AG04449 (cell line): ENCODE results near the gene LEFTY2.
"Not testable (repeated sequence)": the region's sequence is repeated elsewhere in the genome, so short reads cannot be mapped to it uniquely, and the experiment has no call there.

Experiments
- CTCF ChIA-PET: fragments of 350-600 bp; formaldehyde crosslinking; extraction: SDS; loops from one replicate; lab custom pipeline; 2021; ENCODE audit warnings: antibody characterized with exemption; lab: Yijun Ruan, JAX
- POLR2A ChIA-PET: fragments of 400-600, 350-600 bp; formaldehyde crosslinking; extraction: SDS; loops from one replicate; lab custom pipeline; 2020; ENCODE audit warnings: antibody characterized with exemption, inconsistent platforms; lab: Yijun Ruan, JAX
- DNase-seq: peaks from one replicate; pipeline ENCODE4 v3.0.0-alpha.2; 2010; ENCODE audit warnings: low read depth, low spot score
- H3K4me3 ChIP-seq: 2 replicates; pipeline ENCODE4 v1.5.1; 2011; ENCODE audit warnings: low read depth, mild to moderate bottlenecking, control low read depth, low read length
- TF ChIP-seq, protein P1 (sequence below): IDR thresholded peaks from one replicate; pipeline ENCODE4 v1.5.1; 2011; ENCODE audit warnings: mild to moderate bottlenecking, moderate library complexity, low read length, control low read depth, inconsistent platforms; ENCODE audit not compliant: insufficient read depth; ENCODE audit errors: missing control alignments

Gene LEFTY2

GRCh38 chr1:225888898-225889601, 52.0 kb downstream of the LEFTY2 start, which contains the start of gene LEFTY1:
Gene LEFTY1, minus strand, starts transcription at chr1:225889146. Its CDS starts 80 bp downstream, at chr1:225889066.
- POLR2A ChIA-PET = no interaction called here
- DNase-seq = no peak
- TF ChIP-seq, protein P1, sequence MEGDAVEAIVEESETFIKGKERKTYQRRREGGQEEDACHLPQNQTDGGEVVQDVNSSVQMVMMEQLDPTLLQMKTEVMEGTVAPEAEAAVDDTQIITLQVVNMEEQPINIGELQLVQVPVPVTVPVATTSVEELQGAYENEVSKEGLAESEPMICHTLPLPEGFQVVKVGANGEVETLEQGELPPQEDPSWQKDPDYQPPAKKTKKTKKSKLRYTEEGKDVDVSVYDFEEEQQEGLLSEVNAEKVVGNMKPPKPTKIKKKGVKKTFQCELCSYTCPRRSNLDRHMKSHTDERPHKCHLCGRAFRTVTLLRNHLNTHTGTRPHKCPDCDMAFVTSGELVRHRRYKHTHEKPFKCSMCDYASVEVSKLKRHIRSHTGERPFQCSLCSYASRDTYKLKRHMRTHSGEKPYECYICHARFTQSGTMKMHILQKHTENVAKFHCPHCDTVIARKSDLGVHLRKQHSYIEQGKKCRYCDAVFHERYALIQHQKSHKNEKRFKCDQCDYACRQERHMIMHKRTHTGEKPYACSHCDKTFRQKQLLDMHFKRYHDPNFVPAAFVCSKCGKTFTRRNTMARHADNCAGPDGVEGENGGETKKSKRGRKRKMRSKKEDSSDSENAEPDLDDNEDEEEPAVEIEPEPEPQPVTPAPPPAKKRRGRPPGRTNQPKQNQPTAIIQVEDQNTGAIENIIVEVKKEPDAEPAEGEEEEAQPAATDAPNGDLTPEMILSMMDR = no peak
- H3K4me3 ChIP-seq = no peak within 1 kb of the TSS
- CTCF ChIA-PET = interaction anchor here (1.8 kb wide), 1 partner anchor 25 kb away, joined by 4 read pairs; no protein-coding TSS in a partner anchor

DNA sequence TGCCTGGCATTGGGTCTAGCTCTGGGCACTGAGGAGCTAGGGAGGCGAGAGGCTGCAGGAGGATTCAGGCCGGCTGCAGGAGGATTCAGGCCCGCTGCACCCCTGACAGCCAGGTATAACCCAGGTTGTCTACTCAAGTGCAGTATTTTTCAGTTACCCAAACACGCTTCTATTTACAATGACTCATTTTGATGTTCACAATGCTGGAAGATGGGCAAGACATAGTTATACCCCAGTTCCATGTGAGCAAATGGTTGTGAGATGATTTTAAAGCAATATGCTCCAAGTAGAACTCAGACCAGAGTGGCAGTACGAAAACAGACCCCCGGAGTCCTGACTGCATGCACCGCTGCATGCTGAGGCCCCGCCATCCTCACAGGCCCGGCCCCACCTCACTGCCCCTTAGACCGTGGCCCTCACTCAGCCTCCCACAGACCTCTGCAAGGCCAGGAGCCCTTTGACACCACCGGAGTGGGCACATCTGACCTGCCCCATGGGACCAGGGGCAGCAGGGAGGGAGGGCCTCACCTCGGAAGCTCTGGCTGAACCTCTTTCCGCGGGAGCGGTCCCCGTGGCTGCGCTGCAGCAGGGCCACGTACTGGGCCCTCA, 52.6 kb downstream of the LEFTY2 start:
- no peak overlapping the region for H3K4me3 ChIP-seq
- ChIA-PET POLR2A (no interaction called here), CTCF (no interaction called here)
- no peak for DNase-seq
- TF ChIP-seq, protein P1 = no peak

- CTCF ChIA-PET = interaction anchor here (1.9 kb wide), 1 partner anchor 24 kb away, joined by 6 read pairs; no protein-coding TSS in a partner anchor
- H3K4me3 ChIP-seq, POLR2A ChIA-PET, DNase-seq: not testable (repeated sequence)
These were observed 53.3 kb downstream of the LEFTY2 start for GRCh38 chr1:225887554-225888288.

DNA sequence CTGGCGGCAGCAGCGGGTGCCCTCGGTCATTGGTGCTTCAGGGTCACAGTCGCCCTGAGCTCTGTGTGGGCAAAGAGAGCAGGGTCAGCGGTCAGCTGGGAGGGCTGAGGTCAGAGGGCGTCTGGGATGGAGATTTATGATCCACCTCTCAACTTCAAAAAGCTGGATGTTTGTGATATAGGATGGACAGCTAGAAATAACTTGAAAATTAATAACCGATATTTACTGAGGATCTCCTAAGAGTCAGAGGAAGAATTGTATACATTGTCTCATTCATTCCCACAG, 54.0 kb downstream of the LEFTY2 start:
- POLR2A ChIA-PET = interaction anchor here (0.7 kb wide), 1 partner anchor 32 kb away, joined by 3 read pairs; no protein-coding TSS in a partner anchor
- CTCF ChIA-PET = interaction anchor here (1.1 to 1.9 kb wide), 2 partner anchors 24 to 38 kb away, joined by 3 to 6 read pairs; no protein-coding TSS in a partner anchor
- no peak overlapping the region for H3K4me3 ChIP-seq
- TF ChIP-seq, protein P1 = no peak
- DNase-seq = no peak
